ENCODE measurements around the gene CIT. TPM values are rescaled to one million over a fixed set of nuclear protein-coding genes. Genes with fewer than 3 reads are reported as not detected.

The CIT gene
- total RNA-seq, 1 experiment from 2014 or later, result 58.9 TPM

DNA sequence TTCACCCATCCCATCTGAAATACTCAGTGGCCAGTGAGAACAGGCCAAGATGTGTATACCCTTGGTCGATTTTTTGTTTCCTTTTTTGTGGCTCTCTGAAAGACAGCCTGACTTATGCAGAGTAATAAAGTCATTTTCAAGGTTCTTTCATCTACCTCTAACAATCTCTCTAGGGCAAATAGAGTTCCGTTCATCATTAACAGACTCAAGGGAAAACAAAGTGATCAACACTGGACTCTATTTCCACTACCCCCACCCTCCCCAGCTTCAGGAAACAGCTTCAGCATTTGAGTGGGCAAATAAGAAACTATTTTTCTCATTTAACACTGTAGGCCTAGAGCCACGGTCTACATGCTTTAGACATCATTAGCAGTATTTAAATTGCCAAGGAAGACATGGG lies 193.3 kb downstream of the CIT start:
- intact Hi-C loops (cut with micrococcal nuclease), result no loop called here

DNA sequence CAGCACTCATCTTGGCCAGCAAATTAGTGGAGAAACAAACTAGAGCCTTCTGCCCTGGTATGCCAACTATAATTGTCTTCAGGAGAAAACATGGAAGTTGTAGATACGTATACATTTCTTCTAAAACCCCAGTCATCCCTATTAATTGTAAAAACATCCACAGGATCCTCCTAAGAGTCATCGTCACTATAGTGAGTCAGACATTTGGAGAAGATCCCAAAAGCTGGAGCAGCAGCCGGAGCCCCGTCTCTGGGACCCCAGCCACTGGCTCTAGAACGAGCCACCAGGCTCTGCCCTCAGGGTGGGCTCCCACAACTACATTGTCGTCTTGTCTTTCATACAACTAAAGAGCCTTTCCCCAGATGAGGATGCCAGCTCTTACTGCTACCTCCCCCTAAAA lies 193.7 kb downstream of the CIT start:
- Histone ChIP-seq H4K20me1 (ENCODE audit: low read length) (no peaks in the 10 kb centered on the region), H3K9me2 (replicated peaks; ENCODE audit: low read length) (no peaks in the 10 kb centered on the region), H3K9me3 (ENCODE audit: low read length) (no peaks in the 10 kb centered on the region), H3K9ac (ENCODE audit: low read length) (no peak overlapping the region), H3K4me1 (ENCODE audit: insufficient read depth, low read length) (peaks cover 10% of the 10 kb centered on the region), H3F3A (ENCODE audit: low read length, unreplicated experiment) (no peaks in the 10 kb centered on the region), H3K27me3 (ENCODE audit: low read length) (no peaks in the 10 kb centered on the region), H3K4me2 (ENCODE audit: low read length) (no peak overlapping the region), H3K36me3 (ENCODE audit: low read depth, low read length) (peaks cover 44% of the 10 kb centered on the region), H3K4me3 (ENCODE audit: low read length) (no peak overlapping the region), H3K27ac (ENCODE audit: low read length) (peak overlapping the region; percentile 12), H2AFZ (ENCODE audit: low read length) (no peak overlapping the region), H3K79me2 (ENCODE audit: low read length) (no peaks in the 10 kb centered on the region)
- POLR2A ChIA-PET (ENCODE audit: unreplicated experiment), result no interaction called here
- no TSS peak for BruUV-seq (replicated peaks)
- peak; percentile 63 for ATAC-seq
- no peak for TF ChIP-seq EZH2 (IDR thresholded peaks at IDR 0.05; ENCODE audit: low read length, unreplicated experiment)
- no peak for TF ChIP-seq EZH2phosphoT487 (IDR thresholded peaks at IDR 0.05; ENCODE audit: borderline replicate concordance, low read length)
- TF ChIP-seq, protein P1, sequence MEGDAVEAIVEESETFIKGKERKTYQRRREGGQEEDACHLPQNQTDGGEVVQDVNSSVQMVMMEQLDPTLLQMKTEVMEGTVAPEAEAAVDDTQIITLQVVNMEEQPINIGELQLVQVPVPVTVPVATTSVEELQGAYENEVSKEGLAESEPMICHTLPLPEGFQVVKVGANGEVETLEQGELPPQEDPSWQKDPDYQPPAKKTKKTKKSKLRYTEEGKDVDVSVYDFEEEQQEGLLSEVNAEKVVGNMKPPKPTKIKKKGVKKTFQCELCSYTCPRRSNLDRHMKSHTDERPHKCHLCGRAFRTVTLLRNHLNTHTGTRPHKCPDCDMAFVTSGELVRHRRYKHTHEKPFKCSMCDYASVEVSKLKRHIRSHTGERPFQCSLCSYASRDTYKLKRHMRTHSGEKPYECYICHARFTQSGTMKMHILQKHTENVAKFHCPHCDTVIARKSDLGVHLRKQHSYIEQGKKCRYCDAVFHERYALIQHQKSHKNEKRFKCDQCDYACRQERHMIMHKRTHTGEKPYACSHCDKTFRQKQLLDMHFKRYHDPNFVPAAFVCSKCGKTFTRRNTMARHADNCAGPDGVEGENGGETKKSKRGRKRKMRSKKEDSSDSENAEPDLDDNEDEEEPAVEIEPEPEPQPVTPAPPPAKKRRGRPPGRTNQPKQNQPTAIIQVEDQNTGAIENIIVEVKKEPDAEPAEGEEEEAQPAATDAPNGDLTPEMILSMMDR (conservative IDR thresholded peaks at IDR 0.05; ENCODE audit: low read depth, low read length), result no peak
- intact Hi-C loops (cut with micrococcal nuclease), result no loop called here
- CTCF ChIA-PET, result no interaction called here
- DNase-seq, result peak; percentile 64

More for the DNA sequence above, 193.3 kb downstream of the CIT start:
- no peaks in the 10 kb centered on the region for H3K79me2 ChIP-seq (ENCODE audit: low read length)
- H3K27ac ChIP-seq (ENCODE audit: low read length), result no peak overlapping the region
- no peaks in the 10 kb centered on the region for H4K20me1 ChIP-seq (ENCODE audit: low read length)
- H3K9me3 ChIP-seq (ENCODE audit: low read length), result no peaks in the 10 kb centered on the region
- no peaks in the 10 kb centered on the region for H3K27me3 ChIP-seq (ENCODE audit: low read length)
- H3K4me3 ChIP-seq (ENCODE audit: low read length), result no peak overlapping the region
- H3K4me2 ChIP-seq (ENCODE audit: low read length), result no peak overlapping the region
- ChIA-PET CTCF (no interaction called here), POLR2A (ENCODE audit: unreplicated experiment) (no interaction called here)
- no peak for TF ChIP-seq EZH2 (IDR thresholded peaks at IDR 0.05; ENCODE audit: low read length, unreplicated experiment)
- TF ChIP-seq, protein P1 (conservative IDR thresholded peaks at IDR 0.05; ENCODE audit: low read depth, low read length), result no peak
- no peak for TF ChIP-seq EZH2phosphoT487 (IDR thresholded peaks at IDR 0.05; ENCODE audit: borderline replicate concordance, low read length)
- H2AFZ ChIP-seq (ENCODE audit: low read length), result no peak overlapping the region
- H3F3A ChIP-seq (ENCODE audit: low read length, unreplicated experiment), result no peaks in the 10 kb centered on the region
- BruUV-seq (replicated peaks), result TSS peak; percentile 8
- ATAC-seq, result peak; percentile 14; the same call in 1 of the 2 replicates
- peaks cover 10% of the 10 kb centered on the region for H3K4me1 ChIP-seq (ENCODE audit: insufficient read depth, low read length)
- H3K9me2 ChIP-seq (replicated peaks; ENCODE audit: low read length), result no peaks in the 10 kb centered on the region
- H3K36me3 ChIP-seq (ENCODE audit: low read depth, low read length), result peaks cover 40% of the 10 kb centered on the region
- H3K9ac ChIP-seq (ENCODE audit: low read length), result no peak overlapping the region
- no peak for DNase-seq

DNA sequence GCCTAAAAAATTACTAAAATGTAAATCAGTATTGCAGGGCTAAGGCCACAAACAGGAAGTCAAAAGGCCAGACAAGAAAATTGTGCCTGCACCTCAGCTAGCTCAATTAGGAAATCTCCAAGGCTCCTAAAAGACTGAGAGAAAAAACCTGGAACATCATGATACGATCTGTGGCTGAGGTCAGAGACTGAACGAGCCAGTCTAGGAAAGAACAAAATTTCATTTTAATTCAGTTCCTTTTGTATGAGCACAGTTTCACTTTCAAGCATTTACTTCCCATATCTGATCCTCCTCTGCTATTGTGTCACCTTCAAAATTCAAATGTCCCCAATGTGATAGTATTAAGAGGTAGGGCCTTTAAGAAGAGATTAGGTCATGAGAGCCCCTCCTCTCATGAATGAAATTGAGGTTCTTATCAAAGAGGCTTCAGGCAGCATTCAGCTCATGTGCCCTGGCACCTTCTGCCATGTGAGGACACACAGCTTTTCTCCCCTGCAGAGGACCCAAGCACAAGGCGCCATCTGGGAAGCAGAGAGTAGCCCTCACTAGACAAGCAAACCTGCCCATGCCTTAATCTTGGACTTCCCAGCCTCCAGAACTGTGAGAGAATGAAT lies 194.4 kb downstream of the CIT start:
- no peaks in the 10 kb centered on the region for H3F3A ChIP-seq (ENCODE audit: low read length, unreplicated experiment)
- CTCF ChIA-PET, result interaction anchor here (1.1 kb wide), 1 partner anchor 15 kb away, joined by 4 read pairs; the partner anchor contains the start of gene PRKAB1
- no peaks in the 10 kb centered on the region for H3K27me3 ChIP-seq (ENCODE audit: low read length)
- H2AFZ ChIP-seq (ENCODE audit: low read length), result no peak overlapping the region
- H3K4me1 ChIP-seq (ENCODE audit: insufficient read depth, low read length), result peaks cover 10% of the 10 kb centered on the region
- H3K79me2 ChIP-seq (ENCODE audit: low read length), result no peaks in the 10 kb centered on the region
- H4K20me1 ChIP-seq (ENCODE audit: low read length), result no peaks in the 10 kb centered on the region
- no peak overlapping the region for H3K9ac ChIP-seq (ENCODE audit: low read length)
- intact Hi-C loops (cut with micrococcal nuclease), result no loop called here
- POLR2A ChIA-PET (ENCODE audit: unreplicated experiment), result no interaction called here
- H3K4me3 ChIP-seq (ENCODE audit: low read length), result no peak overlapping the region
- H3K4me2 ChIP-seq (ENCODE audit: low read length), result no peak overlapping the region
- BruUV-seq (replicated peaks), result no TSS peak
- TF ChIP-seq, protein P1 (conservative IDR thresholded peaks at IDR 0.05; ENCODE audit: low read depth, low read length), result no peak
- TF ChIP-seq EZH2 (IDR thresholded peaks at IDR 0.05; ENCODE audit: low read length, unreplicated experiment), result no peak
- no peak for TF ChIP-seq EZH2phosphoT487 (IDR thresholded peaks at IDR 0.05; ENCODE audit: borderline replicate concordance, low read length)
- H3K36me3 ChIP-seq (ENCODE audit: low read depth, low read length), result peaks cover 51% of the 10 kb centered on the region
- H3K27ac ChIP-seq (ENCODE audit: low read length), result peak overlapping the region; percentile 12
- DNase-seq (no peak), ATAC-seq (no peak; the same call in 1 of the 2 replicates)
- no peaks in the 10 kb centered on the region for H3K9me3 ChIP-seq (ENCODE audit: low read length)
- no peaks in the 10 kb centered on the region for H3K9me2 ChIP-seq (replicated peaks; ENCODE audit: low read length)
